DOHH2 (cell line): ENCODE measurements around the gene ACP4.

Source experiments
- EZH2phosphoT487 ChIP-seq: fragments of 200-600 bp; sonication (generic); IDR thresholded peaks from 2 replicates; pipeline ENCODE4 v1.6.1; 2017; ENCODE audit warnings: borderline replicate concordance, mild to moderate bottlenecking, antibody characterized with exemption, low read length, moderate library complexity, mixed read lengths
- TF ChIP-seq, protein P1 (sequence below): fragments of 200-600 bp; sonication (generic); IDR thresholded peaks from one replicate; pipeline ENCODE4 v1.5.1; 2014; ENCODE audit warnings: antibody characterized with exemption, mild to moderate bottlenecking, low read depth, low read length; ENCODE audit not compliant: poor library complexity, severe bottlenecking

DNA sequence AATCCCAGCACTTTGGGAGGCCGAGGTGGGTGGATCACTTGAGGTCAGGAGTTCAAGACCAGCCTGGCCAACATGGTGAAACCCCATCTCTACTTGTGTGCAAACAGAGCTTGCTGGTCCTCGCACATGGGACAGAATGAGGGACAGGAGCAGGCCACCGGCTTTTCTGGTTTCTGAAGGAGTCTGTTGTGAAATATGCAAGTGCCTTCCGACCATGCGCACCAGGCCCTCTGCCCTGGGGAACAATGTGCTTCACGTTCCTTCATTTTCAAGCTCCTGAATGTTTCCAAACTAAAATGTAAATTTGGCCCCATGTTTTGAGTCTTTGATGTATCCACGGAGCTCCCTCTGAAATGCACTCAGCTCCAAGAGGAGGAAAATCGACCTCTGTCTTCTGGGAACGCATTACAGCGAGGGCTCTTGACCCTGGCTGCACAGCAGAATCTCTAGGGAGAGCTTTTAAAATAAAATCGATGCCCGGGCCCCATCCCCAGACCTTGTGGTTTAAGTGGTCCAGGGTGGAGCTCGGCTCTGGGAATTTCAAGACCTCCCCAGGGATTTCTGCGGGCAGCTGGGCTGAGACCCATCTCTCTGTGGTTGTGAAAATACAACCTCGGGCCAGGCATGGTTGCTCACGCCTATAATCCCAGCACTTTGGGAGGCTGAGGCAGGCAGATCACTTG, 9.3 kb upstream of the ACP4 start:
- TF ChIP-seq, protein P1, sequence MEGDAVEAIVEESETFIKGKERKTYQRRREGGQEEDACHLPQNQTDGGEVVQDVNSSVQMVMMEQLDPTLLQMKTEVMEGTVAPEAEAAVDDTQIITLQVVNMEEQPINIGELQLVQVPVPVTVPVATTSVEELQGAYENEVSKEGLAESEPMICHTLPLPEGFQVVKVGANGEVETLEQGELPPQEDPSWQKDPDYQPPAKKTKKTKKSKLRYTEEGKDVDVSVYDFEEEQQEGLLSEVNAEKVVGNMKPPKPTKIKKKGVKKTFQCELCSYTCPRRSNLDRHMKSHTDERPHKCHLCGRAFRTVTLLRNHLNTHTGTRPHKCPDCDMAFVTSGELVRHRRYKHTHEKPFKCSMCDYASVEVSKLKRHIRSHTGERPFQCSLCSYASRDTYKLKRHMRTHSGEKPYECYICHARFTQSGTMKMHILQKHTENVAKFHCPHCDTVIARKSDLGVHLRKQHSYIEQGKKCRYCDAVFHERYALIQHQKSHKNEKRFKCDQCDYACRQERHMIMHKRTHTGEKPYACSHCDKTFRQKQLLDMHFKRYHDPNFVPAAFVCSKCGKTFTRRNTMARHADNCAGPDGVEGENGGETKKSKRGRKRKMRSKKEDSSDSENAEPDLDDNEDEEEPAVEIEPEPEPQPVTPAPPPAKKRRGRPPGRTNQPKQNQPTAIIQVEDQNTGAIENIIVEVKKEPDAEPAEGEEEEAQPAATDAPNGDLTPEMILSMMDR: no peak
- no peak for TF ChIP-seq EZH2phosphoT487
